ENCODE measurements around the gene DROSHA. TPM values are rescaled to one million over a fixed set of nuclear protein-coding genes. Genes with fewer than 3 reads are reported as not detected.
"Not testable (repeated sequence)": the region's sequence is repeated elsewhere in the genome, so short reads cannot be mapped to it uniquely, and the experiment has no call there.

Gene DROSHA
- total and polyA plus RNA-seq, 7 donors: 18.2 to 50.5 (median 29.2) TPM

- Histone ChIP-seq H3K36me3 (ENCODE audit: insufficient read depth in 1 of 2, low read depth in 1 of 2) (peaks cover 10 to 95% of the 10 kb centered on the region in 2 donors), H3K27me3 (ENCODE audit: insufficient read depth in 3 of 3, low read length in 2 of 3) (no peaks in the 10 kb centered on the region), H3K4me3 (no peak overlapping the region), H3K4me1 (no peaks in the 10 kb centered on the region), H3K27ac (no peak overlapping the region), H3K9me3 (no peaks in the 10 kb centered on the region)
- TF ChIP-seq, protein P1, sequence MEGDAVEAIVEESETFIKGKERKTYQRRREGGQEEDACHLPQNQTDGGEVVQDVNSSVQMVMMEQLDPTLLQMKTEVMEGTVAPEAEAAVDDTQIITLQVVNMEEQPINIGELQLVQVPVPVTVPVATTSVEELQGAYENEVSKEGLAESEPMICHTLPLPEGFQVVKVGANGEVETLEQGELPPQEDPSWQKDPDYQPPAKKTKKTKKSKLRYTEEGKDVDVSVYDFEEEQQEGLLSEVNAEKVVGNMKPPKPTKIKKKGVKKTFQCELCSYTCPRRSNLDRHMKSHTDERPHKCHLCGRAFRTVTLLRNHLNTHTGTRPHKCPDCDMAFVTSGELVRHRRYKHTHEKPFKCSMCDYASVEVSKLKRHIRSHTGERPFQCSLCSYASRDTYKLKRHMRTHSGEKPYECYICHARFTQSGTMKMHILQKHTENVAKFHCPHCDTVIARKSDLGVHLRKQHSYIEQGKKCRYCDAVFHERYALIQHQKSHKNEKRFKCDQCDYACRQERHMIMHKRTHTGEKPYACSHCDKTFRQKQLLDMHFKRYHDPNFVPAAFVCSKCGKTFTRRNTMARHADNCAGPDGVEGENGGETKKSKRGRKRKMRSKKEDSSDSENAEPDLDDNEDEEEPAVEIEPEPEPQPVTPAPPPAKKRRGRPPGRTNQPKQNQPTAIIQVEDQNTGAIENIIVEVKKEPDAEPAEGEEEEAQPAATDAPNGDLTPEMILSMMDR (IDR thresholded peaks at IDR 0.05): no peak
- ATAC-seq (no peak), DNase-seq (no peak)
- intact Hi-C loops (cut with DNase I): no loop called here
- WGBS, 3 donors: 88 to 97% (median 96%) methylated on average over 3 of the region's 3 CpGs
Measured at GRCh38 chr5:31551878-31552277, 20.0 kb upstream of the DROSHA start.

GRCh38 chr5:31549114-31549513 is 17.2 kb upstream of the DROSHA start:
- H3K4me3 ChIP-seq; H3K9me3 ChIP-seq; DNase-seq; ATAC-seq; H3K4me1 ChIP-seq; H3K27ac ChIP-seq; H3K27me3 ChIP-seq (ENCODE audit: insufficient read depth in 3 of 3, low read length in 2 of 3): not testable (repeated sequence)
- 98 to 100% (median 100%) methylated on average over 2 of the region's 2 CpGs for WGBS, 3 donors
- peaks cover 8 to 95% of the 10 kb centered on the region in 2 donors for H3K36me3 ChIP-seq (ENCODE audit: insufficient read depth in 1 of 2, low read depth in 1 of 2)
- intact Hi-C loops (cut with DNase I): loop anchor here in 1 of 2 donors (5.0 to 10.0 kb wide), 2 partner anchors 37 to 846 kb away; no protein-coding TSS in a partner anchor

DNA sequence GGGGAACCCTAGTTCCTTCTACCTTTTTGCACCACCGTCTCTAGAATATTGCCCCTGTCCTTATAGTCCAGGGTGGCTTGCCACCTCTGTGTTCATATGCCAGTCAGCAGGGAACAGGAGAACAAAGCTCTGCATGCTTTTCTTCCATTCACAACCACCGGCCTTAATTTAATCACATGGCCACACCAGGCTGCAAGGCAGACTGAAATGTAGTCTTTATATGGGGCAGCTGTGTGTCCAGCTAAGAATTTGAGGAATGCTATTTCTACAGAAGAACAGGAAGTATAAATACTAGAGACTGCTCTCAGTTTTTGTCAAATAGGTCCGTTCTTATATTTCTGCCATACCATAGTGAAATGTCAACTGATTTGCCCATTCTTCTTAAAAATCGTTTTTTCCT is 6.0 kb upstream of the DROSHA start:
- TF ChIP-seq, protein P1 (IDR thresholded peaks at IDR 0.05): no peak
- Histone ChIP-seq H3K9me3 (no peaks in the 10 kb centered on the region), H3K27me3 (ENCODE audit: insufficient read depth in 3 of 3, low read length in 2 of 3) (no peaks in the 10 kb centered on the region), H3K4me3 (no peak overlapping the region), H3K4me1 (peaks cover 11% of the 10 kb centered on the region), H3K27ac (no peak overlapping the region), H3K36me3 (ENCODE audit: insufficient read depth in 1 of 2, low read depth in 1 of 2) (peaks cover 7 to 91% of the 10 kb centered on the region in 2 donors)
- intact Hi-C loops (cut with DNase I): no loop called here
- no peak for DNase-seq
- 59 to 73% (median 62%) methylated on average over 4 of the region's 4 CpGs for WGBS, 3 donors
- ATAC-seq: no peak

GRCh38 chr5:31537349-31537748 is 5.5 kb upstream of the DROSHA start:
- H3K9me3 ChIP-seq: no peaks in the 10 kb centered on the region
- DNase-seq: no peak
- peaks cover 7 to 86% of the 10 kb centered on the region in 2 donors for H3K36me3 ChIP-seq (ENCODE audit: insufficient read depth in 1 of 2, low read depth in 1 of 2)
- no peak for ATAC-seq
- intact Hi-C loops (cut with DNase I): no loop called here
- TF ChIP-seq, protein P1 (IDR thresholded peaks at IDR 0.05): no peak
- H3K4me1 ChIP-seq: peaks cover 12% of the 10 kb centered on the region
- no peaks in the 10 kb centered on the region for H3K27me3 ChIP-seq (ENCODE audit: insufficient read depth in 3 of 3, low read length in 2 of 3)
- H3K27ac ChIP-seq: no peak overlapping the region
- no peak overlapping the region for H3K4me3 ChIP-seq

GRCh38 chr5:31536873-31537272 is 5.0 kb upstream of the DROSHA start:
- H3K9me3 ChIP-seq: no peaks in the 10 kb centered on the region
- H3K27ac ChIP-seq: no peak overlapping the region
- ATAC-seq: no peak
- no peak overlapping the region for H3K4me3 ChIP-seq
- 82 to 90% (median 86%) methylated on average over 3 of the region's 3 CpGs for WGBS, 3 donors
- no peak for DNase-seq
- peaks cover 12% of the 10 kb centered on the region for H3K4me1 ChIP-seq
- H3K27me3 ChIP-seq (ENCODE audit: insufficient read depth in 3 of 3, low read length in 2 of 3): no peaks in the 10 kb centered on the region
- intact Hi-C loops (cut with DNase I): no loop called here
- TF ChIP-seq, protein P1 (IDR thresholded peaks at IDR 0.05): no peak
- H3K36me3 ChIP-seq (ENCODE audit: insufficient read depth in 1 of 2, low read depth in 1 of 2): peaks cover 7 to 81% of the 10 kb centered on the region in 2 donors
